Inferior parietal cortex (tissue), 1 donor: Measurements from ENCODE around the gene SLC29A4.
"Not testable (repeated sequence)": the region's sequence is repeated elsewhere in the genome, so short reads cannot be mapped to it uniquely, and the experiment has no call there.

ENCODE experiments used
- DNase-seq: peaks from one replicate; pipeline ENCODE4 v3.0.0-alpha.2; 2016; ENCODE audit errors: extremely low spot score

SLC29A4 gene

GRCh38 chr7:5323800-5324781 lies 41.3 kb downstream of the SLC29A4 start:
- DNase-seq, result not testable (repeated sequence)

GRCh38 chr7:5324961-5325360 lies 42.2 kb downstream of the SLC29A4 start:
- DNase-seq, result no peak

GRCh38 chr7:5330288-5330687 lies 47.5 kb downstream of the SLC29A4 start:
- DNase-seq, result no peak

- no peak for DNase-seq
These were observed 49.8 kb downstream of the SLC29A4 start for GRCh38 chr7:5332579-5332978.

- DNase-seq, result no peak
These were observed 50.6 kb downstream of the SLC29A4 start for GRCh38 chr7:5333121-5334045.

- no peak for DNase-seq
These were observed 51.9 kb downstream of the SLC29A4 start for GRCh38 chr7:5334671-5335070.

- no peak for DNase-seq
These were observed 54.3 kb downstream of the SLC29A4 start for GRCh38 chr7:5337047-5337446.

- DNase-seq, result no peak
These were observed 57.2 kb downstream of the SLC29A4 start for GRCh38 chr7:5339955-5340354.

- no peak for DNase-seq
These were observed 59.9 kb downstream of the SLC29A4 start for GRCh38 chr7:5342631-5343030.

GRCh38 chr7:5343884-5344283 lies 61.1 kb downstream of the SLC29A4 start:
- DNase-seq, result no peak

GRCh38 chr7:5344342-5344741 lies 61.6 kb downstream of the SLC29A4 start:
- no peak for DNase-seq

- DNase-seq, result no peak
These were observed 62.4 kb downstream of the SLC29A4 start for GRCh38 chr7:5345171-5345570.

GRCh38 chr7:5345671-5346070 lies 62.9 kb downstream of the SLC29A4 start:
- DNase-seq, result no peak

GRCh38 chr7:5348134-5349004 lies 65.6 kb downstream of the SLC29A4 start:
- no peak for DNase-seq

- no peak for DNase-seq
These were observed 66.2 kb downstream of the SLC29A4 start for GRCh38 chr7:5349005-5349380.

GRCh38 chr7:5349437-5350173 lies 66.9 kb downstream of the SLC29A4 start:
- no peak for DNase-seq

- DNase-seq, result no peak
These were observed 67.4 kb downstream of the SLC29A4 start for GRCh38 chr7:5350174-5350463.

- no peak for DNase-seq
These were observed 68.0 kb downstream of the SLC29A4 start for GRCh38 chr7:5350600-5351385.

- DNase-seq, result no peak
These were observed 68.9 kb downstream of the SLC29A4 start for GRCh38 chr7:5351507-5352265.
